GM18520 (cell line): Measurements from ENCODE around the gene MVP.
"Not testable (repeated sequence)": the region's sequence is repeated elsewhere in the genome, so short reads cannot be mapped to it uniquely, and the experiment has no call there.

Experiments used
- ATAC-seq: cut with Tn5 transposase; IDR thresholded peaks from one replicate; pipeline ENCODE4 v1.9.1; 2021; ENCODE audit not compliant: unreplicated experiment

MVP gene

DNA sequence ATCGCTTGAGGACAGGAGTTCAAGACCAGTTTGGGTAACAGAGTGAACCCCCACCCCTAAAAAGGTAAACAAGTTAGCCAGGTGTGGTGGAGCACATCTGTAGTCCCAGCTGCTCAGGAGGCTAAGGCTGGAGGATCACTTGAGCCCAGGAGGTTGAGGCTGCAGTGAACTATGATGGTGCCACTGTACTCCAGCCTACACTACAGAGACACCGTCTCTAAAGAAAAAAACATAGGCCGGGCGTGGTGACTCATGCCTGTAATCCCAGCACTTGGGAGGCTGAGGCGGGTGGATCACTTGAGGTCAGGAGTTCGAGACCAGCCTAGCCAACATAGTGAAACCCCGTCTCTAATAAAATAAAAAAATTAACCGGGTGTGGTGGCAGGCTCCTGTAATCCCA lies 48.8 kb downstream of the MVP start:
- not testable (repeated sequence) for ATAC-seq

DNA sequence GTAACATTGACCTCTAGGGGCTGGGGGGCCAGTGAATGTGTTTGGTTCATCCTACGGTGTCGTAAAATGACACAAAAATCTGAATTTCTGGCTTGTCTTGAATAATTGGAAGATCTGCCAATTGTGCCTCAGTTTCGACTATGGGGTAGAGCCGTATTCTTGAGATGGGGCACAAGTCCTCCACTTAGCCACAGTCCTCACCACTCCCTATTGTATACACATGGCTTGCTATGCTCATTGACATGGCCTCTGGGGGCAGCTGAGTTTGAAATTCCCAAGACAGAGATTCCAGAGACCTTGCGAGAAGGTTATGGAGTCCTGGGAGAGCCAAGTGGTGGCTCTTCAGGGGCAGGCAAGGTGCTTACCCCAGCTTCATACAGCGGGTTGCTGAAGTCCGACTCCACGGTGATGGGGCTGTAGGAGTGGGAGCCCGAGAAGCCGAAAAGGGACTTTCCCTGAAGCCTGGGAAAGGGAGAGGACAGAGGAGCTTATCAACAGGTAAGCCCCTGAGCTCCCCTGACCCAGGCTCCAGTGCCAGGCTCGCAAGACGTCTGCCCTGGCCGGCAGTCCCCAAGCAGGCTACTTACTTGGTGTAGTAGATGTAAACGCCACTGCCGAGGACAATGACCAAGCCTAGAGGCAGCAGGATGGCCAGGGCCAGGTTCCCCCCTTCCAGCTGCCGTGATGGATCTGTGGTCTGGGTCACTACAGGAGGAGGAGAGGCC lies 51.7 kb downstream of the MVP start:
- ATAC-seq, result no peak

DNA sequence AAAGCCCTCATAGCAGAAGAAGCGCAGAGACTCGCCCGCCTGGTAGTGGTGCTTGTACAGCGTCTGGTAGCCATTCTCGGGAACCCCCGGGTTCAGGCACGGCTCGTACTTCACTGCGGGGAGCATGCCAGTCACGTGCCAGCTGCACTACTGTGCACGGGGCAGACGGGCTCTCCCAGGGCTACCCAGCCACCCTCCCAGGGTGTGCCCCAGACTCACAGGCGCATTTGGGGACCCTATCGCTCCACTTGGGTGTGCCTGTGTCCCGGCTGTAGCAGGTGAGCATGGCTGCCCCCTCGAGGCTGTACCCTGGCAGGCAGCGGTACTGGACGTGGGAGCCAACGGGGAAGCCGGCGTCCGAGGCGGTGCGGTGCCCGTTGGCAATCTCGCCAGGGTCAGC lies 53.1 kb downstream of the MVP start:
- ATAC-seq, result no peak

DNA sequence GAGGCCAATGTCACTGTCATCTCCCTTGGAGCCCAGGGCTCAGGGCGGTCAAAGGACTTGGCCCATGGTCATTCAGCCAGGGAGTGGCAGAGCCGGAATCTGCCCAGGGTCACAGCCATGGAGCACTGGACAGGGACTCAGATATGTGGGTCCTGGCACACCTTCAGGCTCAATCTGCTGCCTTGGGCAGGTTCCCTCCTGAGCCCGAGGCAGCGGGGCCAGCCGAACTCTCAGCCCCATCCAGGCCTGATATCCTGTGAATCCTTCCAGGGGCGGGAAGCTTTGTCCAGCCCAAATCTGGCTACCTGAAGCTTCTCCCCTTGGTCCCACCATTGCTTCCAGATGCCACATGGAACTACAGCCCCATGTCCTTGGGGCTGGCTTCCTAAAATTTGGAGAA lies 54.9 kb downstream of the MVP start:
- ATAC-seq, result no peak

DNA sequence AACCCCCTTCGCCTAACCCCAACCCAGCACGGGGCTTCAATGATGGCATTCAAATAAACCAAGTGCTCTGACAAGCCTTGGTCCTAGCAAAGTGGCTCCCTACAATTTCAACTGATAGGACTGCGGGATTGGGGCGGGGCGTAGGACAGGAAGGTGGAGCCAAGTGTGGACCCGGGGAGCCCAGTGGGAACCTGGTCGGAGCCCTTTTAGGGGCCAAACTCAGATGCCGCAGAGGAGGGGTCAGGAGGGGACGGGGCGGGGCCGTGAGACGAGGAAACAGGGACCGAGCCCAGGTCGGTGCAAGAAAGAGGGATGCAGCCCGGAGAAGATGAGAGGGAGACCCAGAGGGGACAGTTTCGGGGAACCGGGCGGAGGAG lies 55.9 kb downstream of the MVP start:
- no peak for ATAC-seq

DNA sequence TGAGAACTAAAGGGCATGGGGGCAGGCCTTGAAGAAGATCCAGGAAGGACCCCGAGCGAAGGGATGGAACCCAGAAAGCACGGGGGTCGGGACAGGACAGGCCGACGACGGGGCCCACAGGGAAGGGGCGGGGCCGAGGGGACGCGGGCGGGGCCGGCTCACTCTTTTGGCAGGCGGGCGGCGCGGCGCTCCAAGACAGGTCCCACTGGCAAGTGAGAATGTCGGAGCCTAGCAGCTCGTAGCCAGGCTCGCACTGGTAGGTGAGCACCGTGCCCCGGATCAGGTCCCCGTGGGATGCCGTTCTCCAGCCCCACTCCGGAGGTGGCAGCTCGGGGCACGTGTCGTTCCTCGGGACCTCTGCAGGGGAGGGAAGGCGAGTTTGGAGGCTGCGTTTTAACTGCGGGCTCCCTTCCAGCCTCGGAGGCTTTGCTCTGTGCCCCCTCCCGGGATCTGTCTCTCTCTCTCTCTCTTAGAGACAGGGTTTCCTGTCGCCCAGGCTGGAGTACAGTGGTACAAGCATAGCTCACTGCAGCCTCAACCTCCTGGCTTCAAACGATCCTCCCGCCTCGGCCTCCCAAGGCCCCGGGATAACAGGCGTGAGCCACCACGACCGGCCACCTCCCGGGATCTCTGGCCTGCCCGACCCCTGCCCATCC lies 56.5 kb downstream of the MVP start:
- ATAC-seq, result no peak

DNA sequence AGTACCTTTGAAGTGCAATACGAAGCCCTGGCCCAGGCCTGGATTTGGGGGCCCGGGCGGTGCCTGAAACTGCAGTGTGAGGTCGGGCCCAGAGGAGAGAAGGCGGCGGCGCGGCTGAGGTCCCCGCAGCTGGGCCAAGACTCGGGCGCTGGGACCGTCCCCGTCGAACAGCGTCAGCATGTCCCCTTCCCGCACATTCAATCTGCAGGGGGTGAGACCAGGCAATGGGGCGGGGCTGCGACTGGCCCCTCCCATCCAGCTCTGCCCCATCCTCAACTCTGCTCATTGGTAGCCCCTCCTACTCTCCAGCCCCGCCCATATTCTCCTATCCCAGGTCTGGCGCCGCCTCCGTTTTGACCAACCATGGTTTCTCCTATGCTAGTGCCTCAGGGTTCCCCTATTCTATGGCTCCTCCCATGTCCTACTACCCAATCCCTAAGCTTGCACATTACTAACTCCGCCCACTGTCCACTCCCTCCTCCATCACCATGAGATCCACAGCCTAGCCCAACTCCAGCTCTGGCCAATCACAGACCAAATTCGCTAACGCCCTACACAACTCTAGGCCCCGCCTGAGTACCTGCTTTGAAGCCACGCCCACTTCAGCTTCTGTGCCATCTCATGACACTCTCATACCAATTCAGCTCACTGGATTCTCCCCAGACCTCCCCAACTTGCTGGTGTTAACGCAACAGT lies 57.2 kb downstream of the MVP start:
- ATAC-seq, result no peak

DNA sequence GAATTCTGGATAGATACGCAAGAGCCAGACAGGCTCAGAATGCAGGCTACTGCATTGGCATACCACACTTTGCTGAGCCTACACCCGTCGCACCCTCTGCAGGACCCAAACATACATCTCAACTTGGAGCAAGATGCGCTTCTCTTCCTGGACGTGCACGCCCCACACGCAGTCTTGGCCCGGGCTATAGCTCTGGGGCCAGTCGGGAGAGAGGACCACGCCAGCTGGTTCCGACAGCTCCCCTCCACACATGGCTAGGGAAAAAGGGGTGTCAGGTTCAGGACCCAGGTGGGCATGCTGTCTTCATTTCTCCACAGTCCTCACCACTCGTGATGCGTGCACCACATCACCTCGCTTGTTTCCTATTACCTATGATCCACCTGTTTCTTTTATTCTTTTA lies 57.9 kb downstream of the MVP start:
- no peak for ATAC-seq

DNA sequence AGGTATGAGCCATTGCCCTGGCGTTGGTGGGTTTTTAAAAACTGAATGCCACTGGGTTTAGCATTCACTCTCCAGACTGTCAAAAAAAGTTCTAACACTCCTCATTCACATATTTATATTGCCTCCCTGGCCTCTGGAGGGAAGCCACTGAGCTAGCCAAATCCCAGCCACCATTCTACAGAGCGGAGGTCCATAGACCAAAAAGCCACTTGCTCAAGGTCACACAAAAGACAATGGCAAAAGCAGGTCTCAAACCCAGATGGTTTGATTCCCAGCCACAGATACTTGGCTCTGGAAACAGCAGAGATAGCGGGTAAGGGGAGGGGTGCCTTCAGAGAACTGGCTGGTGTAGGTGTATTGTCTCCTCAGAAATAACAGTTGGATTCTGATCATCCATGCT lies 60.8 kb downstream of the MVP start:
- no peak for ATAC-seq

DNA sequence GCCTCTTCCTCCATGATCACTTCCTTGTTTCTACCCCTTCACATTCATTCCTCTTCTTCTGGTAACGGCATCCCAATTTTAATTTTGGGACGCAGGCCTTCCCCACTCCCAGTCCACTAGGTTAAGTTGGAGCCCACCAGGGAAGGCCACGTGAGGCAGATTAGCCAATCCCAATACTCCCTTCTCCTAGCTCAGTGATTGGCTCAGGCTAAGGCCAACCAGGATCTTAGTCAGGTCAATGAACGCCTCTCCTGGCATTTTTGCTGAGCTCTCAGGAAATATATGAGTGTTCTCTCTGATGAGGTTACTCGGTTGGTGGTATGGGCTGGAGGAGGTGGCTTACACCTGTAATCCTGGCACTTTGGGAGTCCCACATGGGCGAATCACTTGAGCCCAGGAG lies 63.7 kb downstream of the MVP start:
- no peak for ATAC-seq

DNA sequence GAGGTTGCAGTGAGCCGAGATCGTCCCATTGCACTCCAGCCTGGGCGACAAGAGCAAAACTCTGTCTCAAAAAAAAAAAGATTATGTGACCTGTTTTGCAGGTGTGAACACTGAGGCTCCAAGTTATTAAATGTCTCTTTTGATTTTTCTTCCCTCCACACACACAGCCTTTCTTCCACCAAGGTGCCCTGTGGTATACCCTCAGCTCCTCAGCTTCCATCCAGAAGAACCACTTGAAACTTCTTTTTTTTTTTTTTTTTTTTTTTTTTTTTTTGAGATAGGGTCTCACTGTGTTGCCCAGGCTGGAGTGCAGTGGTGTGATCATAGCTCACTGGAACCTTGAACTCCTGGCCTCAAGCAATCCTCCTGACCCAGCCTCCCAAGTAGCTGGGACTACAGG lies 69.1 kb downstream of the MVP start:
- ATAC-seq, result not testable (repeated sequence)

DNA sequence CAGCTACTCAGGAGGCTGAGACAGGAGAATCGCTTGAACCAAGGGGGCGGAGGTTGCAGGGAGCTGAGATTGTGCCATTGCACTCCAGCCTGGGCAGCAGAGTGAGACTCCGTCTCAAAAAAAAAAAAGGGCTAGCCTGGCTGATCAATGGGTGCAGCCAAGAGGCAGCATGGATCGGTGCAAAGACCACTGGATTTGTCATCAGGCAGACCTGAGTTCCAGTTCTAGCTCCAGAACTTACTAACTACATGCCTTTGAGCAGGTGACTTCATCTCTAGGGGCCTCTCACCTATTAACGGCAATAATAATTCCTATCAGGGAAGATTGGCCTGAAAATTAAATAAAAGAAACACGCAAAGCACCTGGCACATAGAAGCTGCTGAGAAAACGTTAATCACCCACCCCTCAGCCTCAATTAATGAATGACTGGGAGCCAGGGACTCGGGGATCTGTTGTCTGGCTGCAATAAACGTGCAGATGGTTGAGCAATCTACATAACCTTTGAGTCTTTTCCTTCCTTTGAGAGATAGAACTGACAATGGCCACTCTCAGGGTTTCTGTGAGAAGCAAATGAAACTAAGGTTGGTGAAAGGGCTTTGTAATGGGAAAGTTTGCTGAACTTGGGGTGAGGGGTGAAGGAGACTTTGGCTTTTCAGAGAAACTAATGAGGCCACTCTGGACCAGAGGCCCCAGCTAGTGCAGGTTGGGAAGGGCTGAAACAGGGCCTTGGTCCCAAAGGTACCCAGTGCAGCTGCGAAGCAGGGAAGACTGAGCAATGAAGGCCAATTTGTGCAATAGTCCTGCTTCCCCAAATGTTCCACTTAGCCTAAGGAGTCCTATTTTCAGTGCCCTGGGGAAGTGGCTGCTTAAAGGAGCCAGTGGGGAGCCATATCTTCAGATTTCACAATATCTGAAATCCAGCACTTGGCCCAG lies 71.5 kb downstream of the MVP start:
- no peak for ATAC-seq

DNA sequence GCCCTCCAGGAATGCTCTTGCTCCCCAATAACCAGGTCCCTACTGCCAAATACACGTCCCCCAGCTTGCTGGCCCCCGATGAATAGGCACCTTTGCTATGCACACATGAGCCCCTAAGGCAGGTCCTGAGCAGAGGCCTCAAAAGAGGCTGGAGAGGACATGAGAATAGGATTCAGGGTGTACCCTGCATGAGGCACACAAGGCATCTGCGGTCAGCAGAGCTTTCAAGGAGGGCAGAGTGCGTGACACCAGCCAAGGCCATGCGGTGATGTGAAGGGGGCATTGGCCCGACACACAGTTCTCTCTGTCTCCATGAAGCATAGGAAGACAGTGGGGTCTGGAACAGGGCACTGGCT lies 72.2 kb downstream of the MVP start:
- ATAC-seq, result no peak

DNA sequence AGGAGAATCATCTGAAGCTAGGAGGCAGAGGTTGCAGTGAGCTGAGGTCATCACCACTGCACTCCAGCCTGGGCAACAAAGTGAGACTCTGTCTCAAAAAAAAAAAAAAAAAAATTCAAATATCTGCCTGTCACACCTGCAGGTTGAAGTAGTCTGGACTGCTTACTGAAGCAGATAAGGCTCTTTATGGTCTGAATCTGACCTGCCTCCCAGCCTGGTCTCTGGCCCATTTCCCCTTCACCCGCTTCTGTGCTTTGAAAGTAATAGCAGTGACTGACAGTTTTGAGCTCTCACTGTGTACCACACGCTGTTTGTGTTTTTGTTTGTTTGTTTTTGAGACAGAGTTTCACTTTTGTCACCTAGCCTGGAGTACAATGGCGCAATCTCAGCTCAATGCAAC lies 73.3 kb downstream of the MVP start:
- no peak for ATAC-seq

DNA sequence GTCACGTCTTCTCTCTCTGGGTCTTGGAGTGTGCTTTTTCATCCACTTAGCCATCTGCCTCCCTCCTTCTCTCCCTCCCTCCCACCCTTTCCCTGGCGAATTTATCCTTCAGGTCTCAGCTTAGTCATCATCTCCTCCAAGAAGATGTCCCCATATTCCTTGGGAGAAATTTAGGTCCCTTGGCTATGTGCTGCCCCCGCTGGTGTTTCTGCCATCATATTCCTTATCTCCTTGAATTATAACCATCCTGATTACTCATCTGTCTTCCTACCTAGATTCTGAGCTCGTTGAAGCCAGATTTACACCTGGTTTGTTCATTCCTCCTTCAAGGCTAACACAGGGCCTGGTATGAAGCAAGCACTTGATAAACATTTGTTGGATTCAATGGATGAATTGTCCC lies 74.1 kb downstream of the MVP start:
- ATAC-seq, result no peak

DNA sequence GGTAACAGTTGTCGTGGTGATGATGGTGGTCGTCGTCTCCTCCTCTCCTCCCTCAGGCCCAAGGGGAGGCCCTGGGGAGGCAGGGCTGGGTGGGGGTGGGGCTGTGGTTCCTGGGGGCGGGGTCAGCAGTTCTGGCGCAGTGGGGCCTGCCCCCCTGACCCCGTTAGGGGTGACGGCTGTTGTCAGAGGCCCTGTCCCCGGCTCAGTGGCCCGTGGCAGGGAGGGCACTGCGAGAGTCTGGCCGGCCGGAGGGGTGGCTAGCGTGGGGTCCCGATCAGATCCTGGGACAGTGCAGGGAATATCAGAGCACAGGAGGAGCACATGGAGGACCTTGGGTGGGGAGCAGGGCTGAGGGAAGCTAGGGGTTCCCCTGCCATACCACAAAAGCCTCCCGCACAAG lies 76.6 kb downstream of the MVP start:
- no peak for ATAC-seq

DNA sequence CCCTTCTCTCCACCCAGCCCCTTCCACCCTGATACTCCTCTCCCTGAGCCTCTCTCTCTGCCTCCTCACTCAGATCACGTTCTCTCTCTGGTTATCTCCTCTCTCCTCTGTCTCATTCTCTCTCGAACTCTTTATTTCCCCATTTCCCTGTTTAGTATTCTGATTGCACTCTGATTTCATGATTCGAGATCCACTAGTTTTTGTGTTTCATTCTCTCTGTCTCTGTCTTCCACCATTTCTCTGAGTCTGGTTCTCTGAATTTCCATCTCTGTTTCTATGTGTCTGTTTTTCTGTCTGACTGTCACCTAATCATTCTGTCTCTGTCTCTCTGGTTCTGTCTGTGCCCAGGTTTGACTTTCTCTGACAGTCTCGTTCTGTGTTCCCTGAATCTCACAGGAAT lies 77.1 kb downstream of the MVP start:
- no peak for ATAC-seq
